Measurements from ENCODE around the gene SYNRG.
A peak's percentile ranks its signal among the peaks of the same experiment; 100 is the strongest.

SYNRG gene

GRCh38 chr17:37510056-37510455 lies 99.2 kb downstream of the SYNRG start:
- no peak for FAIRE-seq
- TF ChIP-seq TAF1 (IDR thresholded peaks at IDR 0.05; ENCODE audit: low read depth, low read length) (no peak), PAX5 (IDR thresholded peaks at IDR 0.05; ENCODE audit: insufficient read depth, low read length, severe bottlenecking) (no peak), SPI1 (IDR thresholded peaks at IDR 0.05; ENCODE audit: low read depth, low read length) (no peak), POU2F2 (IDR thresholded peaks at IDR 0.05; ENCODE audit: low read depth, low read length) (no peak), POLR2A (IDR thresholded peaks at IDR 0.05; ENCODE audit: low read depth, low read length) (no peak), POLR2AphosphoS5 (IDR thresholded peaks at IDR 0.05; ENCODE audit: low read depth, low read length) (no peak)
- DNase-seq (ENCODE audit: insufficient read length, low spot score) = no peak

- DNase-seq (ENCODE audit: insufficient read length, low spot score) = no peak
- FAIRE-seq = no peak
- TF ChIP-seq TAF1 (IDR thresholded peaks at IDR 0.05; ENCODE audit: low read depth, low read length) (no peak), POU2F2 (IDR thresholded peaks at IDR 0.05; ENCODE audit: low read depth, low read length) (no peak), POLR2AphosphoS5 (IDR thresholded peaks at IDR 0.05; ENCODE audit: low read depth, low read length) (no peak), PAX5 (IDR thresholded peaks at IDR 0.05; ENCODE audit: insufficient read depth, low read length, severe bottlenecking) (no peak)
Observed at GRCh38 chr17:37507111-37507510, 102.1 kb downstream of the SYNRG start.

- FAIRE-seq = no peak
Observed at GRCh38 chr17:37506678-37507077, 102.5 kb downstream of the SYNRG start.

GRCh38 chr17:37505333-37505732 lies 103.9 kb downstream of the SYNRG start:
- no peak for TF ChIP-seq PAX5 (IDR thresholded peaks at IDR 0.05; ENCODE audit: insufficient read depth, low read length, severe bottlenecking)
- no peak for TF ChIP-seq POLR2AphosphoS5 (IDR thresholded peaks at IDR 0.05; ENCODE audit: low read depth, low read length)
- no peak for TF ChIP-seq POLR2A (IDR thresholded peaks at IDR 0.05; ENCODE audit: low read depth, low read length)
- TF ChIP-seq SPI1 (IDR thresholded peaks at IDR 0.05; ENCODE audit: low read depth, low read length) = no peak
- TF ChIP-seq TAF1 (IDR thresholded peaks at IDR 0.05; ENCODE audit: low read depth, low read length) = no peak
- TF ChIP-seq POU2F2 (IDR thresholded peaks at IDR 0.05; ENCODE audit: low read depth, low read length) = no peak
- DNase-seq (ENCODE audit: insufficient read length, low spot score) (no peak), FAIRE-seq (no peak)

More at GRCh38 chr17:37506678-37507077, 102.5 kb downstream of the SYNRG start:
- peak; percentile 33 for DNase-seq (ENCODE audit: insufficient read length, low spot score)
- no peak for TF ChIP-seq POU2F2 (IDR thresholded peaks at IDR 0.05; ENCODE audit: low read depth, low read length)
- no peak for TF ChIP-seq SPI1 (IDR thresholded peaks at IDR 0.05; ENCODE audit: low read depth, low read length)
- TF ChIP-seq PAX5 (IDR thresholded peaks at IDR 0.05; ENCODE audit: insufficient read depth, low read length, severe bottlenecking) = no peak
- TF ChIP-seq POLR2AphosphoS5 (IDR thresholded peaks at IDR 0.05; ENCODE audit: low read depth, low read length) = no peak
- no peak for TF ChIP-seq POLR2A (IDR thresholded peaks at IDR 0.05; ENCODE audit: low read depth, low read length)
- TF ChIP-seq TAF1 (IDR thresholded peaks at IDR 0.05; ENCODE audit: low read depth, low read length) = no peak

- FAIRE-seq = no peak
- TF ChIP-seq PAX5 (IDR thresholded peaks at IDR 0.05; ENCODE audit: insufficient read depth, low read length, severe bottlenecking) (no peak), SPI1 (IDR thresholded peaks at IDR 0.05; ENCODE audit: low read depth, low read length) (no peak), POLR2AphosphoS5 (IDR thresholded peaks at IDR 0.05; ENCODE audit: low read depth, low read length) (no peak), POU2F2 (IDR thresholded peaks at IDR 0.05; ENCODE audit: low read depth, low read length) (no peak), TAF1 (IDR thresholded peaks at IDR 0.05; ENCODE audit: low read depth, low read length) (no peak)
- no peak for DNase-seq (ENCODE audit: insufficient read length, low spot score)
Observed at GRCh38 chr17:37503148-37503547, 106.1 kb downstream of the SYNRG start.

- no peak for FAIRE-seq
- no peak for DNase-seq (ENCODE audit: insufficient read length, low spot score)
- TF ChIP-seq POU2F2 (IDR thresholded peaks at IDR 0.05; ENCODE audit: low read depth, low read length) = no peak
- no peak for TF ChIP-seq POLR2AphosphoS5 (IDR thresholded peaks at IDR 0.05; ENCODE audit: low read depth, low read length)
- TF ChIP-seq SPI1 (IDR thresholded peaks at IDR 0.05; ENCODE audit: low read depth, low read length) = no peak
- no peak for TF ChIP-seq PAX5 (IDR thresholded peaks at IDR 0.05; ENCODE audit: insufficient read depth, low read length, severe bottlenecking)
Observed at GRCh38 chr17:37502009-37502936, 106.9 kb downstream of the SYNRG start.

GRCh38 chr17:37500378-37500777 lies 108.8 kb downstream of the SYNRG start:
- no peak for TF ChIP-seq TAF1 (IDR thresholded peaks at IDR 0.05; ENCODE audit: low read depth, low read length)
- no peak for TF ChIP-seq PAX5 (IDR thresholded peaks at IDR 0.05; ENCODE audit: insufficient read depth, low read length, severe bottlenecking)
- TF ChIP-seq POLR2AphosphoS5 (IDR thresholded peaks at IDR 0.05; ENCODE audit: low read depth, low read length) = no peak
- no peak for TF ChIP-seq POU2F2 (IDR thresholded peaks at IDR 0.05; ENCODE audit: low read depth, low read length)
- FAIRE-seq = no peak
- DNase-seq (ENCODE audit: insufficient read length, low spot score) = no peak

GRCh38 chr17:37494971-37495370 lies 114.2 kb downstream of the SYNRG start:
- TF ChIP-seq TAF1 (IDR thresholded peaks at IDR 0.05; ENCODE audit: low read depth, low read length) (no peak), POU2F2 (IDR thresholded peaks at IDR 0.05; ENCODE audit: low read depth, low read length) (no peak), POLR2A (IDR thresholded peaks at IDR 0.05; ENCODE audit: low read depth, low read length) (no peak), SPI1 (IDR thresholded peaks at IDR 0.05; ENCODE audit: low read depth, low read length) (no peak), POLR2AphosphoS5 (IDR thresholded peaks at IDR 0.05; ENCODE audit: low read depth, low read length) (no peak), PAX5 (IDR thresholded peaks at IDR 0.05; ENCODE audit: insufficient read depth, low read length, severe bottlenecking) (no peak)
- no peak for FAIRE-seq
- DNase-seq (ENCODE audit: insufficient read length, low spot score) = no peak

GRCh38 chr17:37494401-37494831 lies 114.8 kb downstream of the SYNRG start:
- no peak for TF ChIP-seq TAF1 (IDR thresholded peaks at IDR 0.05; ENCODE audit: low read depth, low read length)
- no peak for TF ChIP-seq PAX5 (IDR thresholded peaks at IDR 0.05; ENCODE audit: insufficient read depth, low read length, severe bottlenecking)
- no peak for TF ChIP-seq POLR2A (IDR thresholded peaks at IDR 0.05; ENCODE audit: low read depth, low read length)
- no peak for TF ChIP-seq POU2F2 (IDR thresholded peaks at IDR 0.05; ENCODE audit: low read depth, low read length)
- TF ChIP-seq SPI1 (IDR thresholded peaks at IDR 0.05; ENCODE audit: low read depth, low read length) = no peak
- TF ChIP-seq POLR2AphosphoS5 (IDR thresholded peaks at IDR 0.05; ENCODE audit: low read depth, low read length) = no peak
- no peak for FAIRE-seq
- DNase-seq (ENCODE audit: insufficient read length, low spot score) = no peak

Measured in GM12891 (cell line).